OCI-M2 (cell line): ENCODE measurements around the gene WWTR1.

Experiments used
- DNase-seq: peaks from one replicate; lab custom pipeline; 2025; ENCODE audit not compliant: unreplicated experiment; lab: John Stamatoyannopoulos, UW

The WWTR1 gene

GRCh38 chr3:149474250-149474817 lies 183.5 kb downstream of the WWTR1 start, which contains the start of gene TM4SF4:
Gene TM4SF4 (plus strand): TSS chr3:149474697. CDS start chr3:149474878, 181 bp downstream.
- no peak for DNase-seq

- no peak for DNase-seq
Observed at GRCh38 chr3:149473357-149474249, 184.2 kb downstream of the WWTR1 start.

GRCh38 chr3:149472030-149472797 lies 185.6 kb downstream of the WWTR1 start:
- no peak for DNase-seq

DNA sequence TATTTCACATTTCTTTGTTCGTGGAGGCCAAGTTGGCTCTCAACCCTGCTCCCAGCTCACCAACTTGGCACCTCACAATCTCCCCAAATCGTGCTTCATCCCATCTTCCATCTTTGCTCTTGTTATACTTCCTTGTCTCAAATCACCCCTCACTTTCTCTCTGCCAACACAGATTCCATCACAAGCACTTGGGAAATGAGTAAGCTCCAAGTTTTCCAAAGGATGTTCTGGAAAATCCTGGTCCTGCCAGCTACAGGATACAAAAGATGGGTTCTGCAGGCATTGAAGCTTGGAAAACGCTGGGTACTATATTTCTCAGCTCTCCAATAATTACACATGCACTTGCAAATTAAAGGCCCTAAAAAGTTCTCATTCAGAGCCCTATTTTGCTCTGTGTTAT lies 187.4 kb downstream of the WWTR1 start:
- no peak for DNase-seq

- DNase-seq = no peak
Observed at GRCh38 chr3:149468504-149469212, 189.2 kb downstream of the WWTR1 start.
